HG03066 (cell line): ENCODE data around the gene DGKH.
"Not testable (repeated sequence)": the region's sequence is repeated elsewhere in the genome, so short reads cannot be mapped to it uniquely, and the experiment has no call there.

Experiments
- ATAC-seq: cut with Tn5 transposase; IDR thresholded peaks from one replicate; pipeline ENCODE4 v1.9.1; 2021; ENCODE audit warnings: low read depth; ENCODE audit not compliant: unreplicated experiment

DGKH gene

GRCh38 chr13:42219051-42219450 lies 170.6 kb downstream of the DGKH start:
- ATAC-seq = no peak

- no peak for ATAC-seq
Observed at GRCh38 chr13:42219876-42220275, 171.4 kb downstream of the DGKH start.

- no peak for ATAC-seq
Observed at GRCh38 chr13:42221121-42221765, 172.8 kb downstream of the DGKH start.

GRCh38 chr13:42223681-42224080 lies 175.2 kb downstream of the DGKH start:
- no peak for ATAC-seq

GRCh38 chr13:42225051-42225450 lies 176.6 kb downstream of the DGKH start:
- ATAC-seq = no peak

GRCh38 chr13:42226759-42227158 lies 178.3 kb downstream of the DGKH start:
- not testable (repeated sequence) for ATAC-seq

GRCh38 chr13:42228527-42228926 lies 180.1 kb downstream of the DGKH start:
- no peak for ATAC-seq

GRCh38 chr13:42229287-42229686 lies 180.8 kb downstream of the DGKH start:
- no peak for ATAC-seq

- ATAC-seq = no peak
Observed at GRCh38 chr13:42232671-42233070, 184.2 kb downstream of the DGKH start.

GRCh38 chr13:42233726-42234125 lies 185.3 kb downstream of the DGKH start:
- ATAC-seq = no peak

- ATAC-seq = no peak
Observed at GRCh38 chr13:42239161-42239560, 190.7 kb downstream of the DGKH start.

GRCh38 chr13:42239644-42240043 lies 191.2 kb downstream of the DGKH start:
- ATAC-seq = no peak

GRCh38 chr13:42246541-42246940 lies 198.1 kb downstream of the DGKH start:
- ATAC-seq = no peak

GRCh38 chr13:42247883-42248282 lies 199.4 kb downstream of the DGKH start:
- no peak for ATAC-seq

GRCh38 chr13:42255886-42256285 lies 207.4 kb downstream of the DGKH start:
- no peak for ATAC-seq

- no peak for ATAC-seq
Observed at GRCh38 chr13:42258747-42259146, 210.3 kb downstream of the DGKH start.

GRCh38 chr13:42259515-42259914 lies 211.1 kb downstream of the DGKH start:
- no peak for ATAC-seq

- no peak for ATAC-seq
Observed at GRCh38 chr13:42260903-42261654, 212.6 kb downstream of the DGKH start.

GRCh38 chr13:42266473-42266872 lies 218.0 kb downstream of the DGKH start:
- ATAC-seq = no peak

- no peak for ATAC-seq
Observed at GRCh38 chr13:42270160-42270856, 221.9 kb downstream of the DGKH start.

GRCh38 chr13:42270857-42271215 lies 222.4 kb downstream of the DGKH start:
- no peak for ATAC-seq
